Rectal smooth muscle tissue (tissue), 1 donor: ENCODE data around the gene GID8.

ENCODE experiments used
- H3K27ac ChIP-seq: one replicate; pipeline ENCODE4 v1.7.0; 2013; ENCODE audit warnings: low read depth, low read length, inconsistent platforms
- H3K27me3 ChIP-seq: one replicate; pipeline ENCODE4 v1.7.0; 2013; ENCODE audit warnings: low read length; ENCODE audit not compliant: control insufficient read depth, insufficient read depth
- H3K36me3 ChIP-seq: one replicate; pipeline ENCODE4 v1.7.0; 2013; ENCODE audit warnings: low read length; ENCODE audit not compliant: control insufficient read depth, insufficient read depth
- H3K4me1 ChIP-seq: one replicate; pipeline ENCODE4 v1.7.0; 2013; ENCODE audit warnings: low read length; ENCODE audit not compliant: control insufficient read depth, insufficient read depth
- H3K4me3 ChIP-seq: one replicate; pipeline ENCODE4 v1.7.0; 2013; ENCODE audit warnings: low read length
- H3K9ac ChIP-seq: one replicate; pipeline ENCODE4 v1.7.0; 2013; ENCODE audit warnings: low read length

Gene GID8

GRCh38 chr20:62962221-62962879, 24.4 kb downstream of the GID8 start:
- H3K9ac ChIP-seq = no peak overlapping the region

GRCh38 chr20:62962891-62963613, 25.1 kb downstream of the GID8 start:
- H3K4me3 ChIP-seq = no peak overlapping the region
- no peaks in the 10 kb centered on the region for H3K27me3 ChIP-seq
- no peak overlapping the region for H3K27ac ChIP-seq
- no peak overlapping the region for H3K9ac ChIP-seq
- peaks cover 2% of the 10 kb centered on the region for H3K36me3 ChIP-seq
- H3K4me1 ChIP-seq = no peaks in the 10 kb centered on the region

More at GRCh38 chr20:62962221-62962879, 24.4 kb downstream of the GID8 start:
- Histone ChIP-seq H3K27me3 (no peaks in the 10 kb centered on the region), H3K36me3 (peaks cover 2% of the 10 kb centered on the region), H3K4me3 (no peak overlapping the region), H3K27ac (no peak overlapping the region), H3K4me1 (no peaks in the 10 kb centered on the region)

GRCh38 chr20:62963614-62964397, 25.9 kb downstream of the GID8 start:
- no peak overlapping the region for H3K4me3 ChIP-seq
- no peak overlapping the region for H3K27ac ChIP-seq
- H3K27me3 ChIP-seq = no peaks in the 10 kb centered on the region
- H3K36me3 ChIP-seq = peaks cover 2% of the 10 kb centered on the region
- H3K9ac ChIP-seq = no peak overlapping the region
- H3K4me1 ChIP-seq = no peaks in the 10 kb centered on the region

GRCh38 chr20:62964700-62965099, 26.8 kb downstream of the GID8 start:
- H3K36me3 ChIP-seq = peaks cover 2% of the 10 kb centered on the region
- H3K4me3 ChIP-seq = no peak overlapping the region
- no peak overlapping the region for H3K9ac ChIP-seq
- no peaks in the 10 kb centered on the region for H3K27me3 ChIP-seq
- H3K4me1 ChIP-seq = no peaks in the 10 kb centered on the region
- no peak overlapping the region for H3K27ac ChIP-seq

- Histone ChIP-seq H3K4me1 (no peaks in the 10 kb centered on the region), H3K9ac (no peak overlapping the region), H3K4me3 (no peak overlapping the region), H3K27ac (no peak overlapping the region), H3K27me3 (peaks cover 4% of the 10 kb centered on the region), H3K36me3 (peaks cover 2% of the 10 kb centered on the region)
Observed at GRCh38 chr20:62965363-62965771, 27.4 kb downstream of the GID8 start.

- no peak overlapping the region for H3K9ac ChIP-seq
- no peak overlapping the region for H3K27ac ChIP-seq
- peaks cover 11% of the 10 kb centered on the region for H3K27me3 ChIP-seq
- peaks cover 2% of the 10 kb centered on the region for H3K36me3 ChIP-seq
- H3K4me1 ChIP-seq = no peaks in the 10 kb centered on the region
- H3K4me3 ChIP-seq = no peak overlapping the region
Observed at GRCh38 chr20:62966212-62967148, 28.5 kb downstream of the GID8 start.

GRCh38 chr20:62967149-62967501, 29.2 kb downstream of the GID8 start:
- Histone ChIP-seq H3K27ac (no peak overlapping the region), H3K36me3 (peaks cover under 1% of the 10 kb centered on the region), H3K27me3 (peaks cover 11% of the 10 kb centered on the region), H3K4me3 (no peak overlapping the region), H3K9ac (no peak overlapping the region), H3K4me1 (no peaks in the 10 kb centered on the region)

GRCh38 chr20:62967628-62968351, 29.8 kb downstream of the GID8 start:
- no peak overlapping the region for H3K9ac ChIP-seq

GRCh38 chr20:62968378-62969178, 30.6 kb downstream of the GID8 start:
- H3K27me3 ChIP-seq = peaks cover 21% of the 10 kb centered on the region
- H3K9ac ChIP-seq = no peak overlapping the region
- H3K4me3 ChIP-seq = no peak overlapping the region
- peaks cover 2% of the 10 kb centered on the region for H3K4me1 ChIP-seq
- no peaks in the 10 kb centered on the region for H3K36me3 ChIP-seq
- no peak overlapping the region for H3K27ac ChIP-seq

More at GRCh38 chr20:62967628-62968351, 29.8 kb downstream of the GID8 start:
- Histone ChIP-seq H3K4me3 (no peak overlapping the region), H3K36me3 (no peaks in the 10 kb centered on the region), H3K27me3 (peaks cover 15% of the 10 kb centered on the region), H3K27ac (no peak overlapping the region), H3K4me1 (no peaks in the 10 kb centered on the region)

GRCh38 chr20:62969179-62969760, 31.3 kb downstream of the GID8 start:
- H3K27me3 ChIP-seq = peaks cover 25% of the 10 kb centered on the region

More at GRCh38 chr20:62969179-62969760, 31.3 kb downstream of the GID8 start:
- H3K4me1 ChIP-seq = peaks cover 2% of the 10 kb centered on the region
- no peak overlapping the region for H3K9ac ChIP-seq
- H3K27ac ChIP-seq = no peak overlapping the region
- H3K4me3 ChIP-seq = no peak overlapping the region
- no peaks in the 10 kb centered on the region for H3K36me3 ChIP-seq
